NCI-H1105 (cell line): Measurements from ENCODE around the gene SMARCA4.
A peak's percentile ranks its signal among the peaks of the same experiment; 100 is the strongest.
"Not testable (repeated sequence)": the region's sequence is repeated elsewhere in the genome, so short reads cannot be mapped to it uniquely, and the experiment has no call there.

ENCODE experiments used
- DNase-seq: peaks from one replicate; lab custom pipeline; 2025; lab: John Stamatoyannopoulos, UW

The SMARCA4 gene

GRCh38 chr19:10929402-10929794, 31.4 kb upstream of the SMARCA4 start:
- DNase-seq: no peak

DNA sequence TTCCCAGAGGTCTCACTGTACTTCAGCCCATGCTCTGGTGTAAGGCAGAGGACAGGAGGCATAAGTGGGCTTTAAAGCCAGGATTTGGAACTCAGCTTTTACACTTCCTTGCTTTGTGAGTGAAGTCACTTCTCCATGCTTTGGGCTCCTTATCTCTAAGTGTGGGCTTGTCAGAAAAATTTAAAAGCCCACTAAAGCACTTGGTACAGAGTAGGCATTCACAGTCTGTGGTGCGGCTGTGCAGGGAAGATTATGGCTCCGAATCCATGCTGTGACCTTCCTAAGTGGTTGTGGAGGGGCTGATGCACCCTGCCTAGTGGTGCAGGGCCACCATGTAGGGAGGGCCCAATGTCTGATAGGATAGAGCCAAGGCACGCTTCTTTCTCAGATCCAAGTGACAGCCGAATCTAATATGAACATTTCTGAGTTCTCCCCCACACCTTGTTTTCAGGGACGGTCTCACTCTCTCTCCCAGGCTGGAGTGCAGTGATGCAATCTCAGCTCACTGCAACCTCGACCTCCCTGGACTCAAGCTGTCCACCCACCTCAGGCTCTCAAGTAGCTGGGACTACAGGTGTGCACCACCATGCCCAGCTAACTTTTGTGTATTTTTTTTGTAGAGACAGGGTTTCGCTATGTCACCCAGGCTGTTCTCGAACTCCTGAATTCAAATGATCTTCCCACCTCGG, 25.3 kb upstream of the SMARCA4 start:
- DNase-seq: no peak

GRCh38 chr19:10936661-10937084, 24.2 kb upstream of the SMARCA4 start:
- peak; percentile 83 for DNase-seq

GRCh38 chr19:10941649-10942048, 19.2 kb upstream of the SMARCA4 start:
- DNase-seq: not testable (repeated sequence)

- DNase-seq: not testable (repeated sequence)
Observed at GRCh38 chr19:10943412-10943811, 17.4 kb upstream of the SMARCA4 start.

GRCh38 chr19:10945264-10945663, 15.6 kb upstream of the SMARCA4 start:
- no peak for DNase-seq

DNA sequence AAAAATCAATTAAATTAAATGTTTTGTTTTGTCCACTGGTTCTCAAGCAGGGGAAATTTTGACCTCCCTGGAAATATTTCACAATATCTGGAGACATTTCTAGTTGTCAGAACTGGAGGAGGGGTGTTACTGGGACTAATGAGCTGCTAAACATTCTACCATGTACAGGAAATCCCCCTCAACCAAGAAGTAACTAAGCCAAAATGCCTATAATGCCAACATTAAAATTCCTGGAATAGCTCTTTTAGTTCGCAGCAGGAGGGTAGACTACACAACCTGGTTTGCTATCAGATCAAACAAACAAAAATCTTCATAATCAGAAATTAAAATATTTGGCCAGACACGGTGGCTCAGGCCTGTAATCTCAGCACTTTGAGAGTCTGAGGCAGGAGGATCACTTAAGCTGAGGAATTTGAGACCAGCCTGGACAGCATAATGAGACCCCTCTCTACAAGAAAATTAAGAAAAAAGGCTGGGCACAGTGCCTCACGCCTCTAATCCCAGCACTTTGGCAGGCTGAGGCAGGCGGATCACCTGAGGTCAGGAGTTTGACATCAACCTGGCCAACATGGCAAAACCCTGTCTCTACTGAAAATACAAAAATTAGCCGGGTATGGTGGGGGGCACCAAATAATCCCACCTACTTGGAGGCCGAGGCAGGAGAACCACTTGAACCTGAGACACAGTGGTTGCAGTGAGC, 13.7 kb upstream of the SMARCA4 start:
- DNase-seq: no peak

- DNase-seq: no peak
Observed at GRCh38 chr19:10952809-10953208, 8.0 kb upstream of the SMARCA4 start.

DNA sequence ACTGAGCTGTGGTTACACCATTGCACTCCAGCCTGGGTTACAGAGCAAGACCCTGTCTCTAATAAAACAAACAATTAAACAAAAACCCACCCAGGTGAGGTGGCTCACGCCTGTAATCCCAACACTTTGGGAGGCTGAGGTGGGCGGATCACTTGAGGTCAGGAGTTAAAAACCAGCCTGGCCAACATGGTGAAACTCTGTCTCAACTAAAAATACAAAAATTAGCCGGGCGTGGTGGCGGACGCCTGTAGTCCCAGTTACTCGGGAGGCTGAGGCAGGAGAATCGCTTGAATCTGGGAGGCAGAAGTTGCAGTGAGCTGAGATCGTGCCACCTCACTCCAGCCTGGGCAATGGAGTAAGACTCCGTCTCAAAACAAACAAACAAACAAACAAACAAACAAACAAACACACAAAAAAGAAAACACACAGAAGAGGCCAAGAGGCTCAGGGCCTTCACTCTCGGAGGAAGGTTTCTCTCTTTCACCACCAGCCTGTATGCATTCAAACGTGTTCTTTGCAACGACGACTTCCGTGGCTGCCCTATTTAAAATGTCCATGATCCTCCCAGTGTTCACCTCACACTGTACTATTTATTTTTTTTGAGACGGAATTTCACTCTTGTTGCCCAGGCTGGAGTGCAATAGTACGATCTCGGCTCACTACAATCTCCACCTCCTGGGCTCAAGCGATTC, 1.4 kb upstream of the SMARCA4 start:
- DNase-seq: not testable (repeated sequence)

DNA sequence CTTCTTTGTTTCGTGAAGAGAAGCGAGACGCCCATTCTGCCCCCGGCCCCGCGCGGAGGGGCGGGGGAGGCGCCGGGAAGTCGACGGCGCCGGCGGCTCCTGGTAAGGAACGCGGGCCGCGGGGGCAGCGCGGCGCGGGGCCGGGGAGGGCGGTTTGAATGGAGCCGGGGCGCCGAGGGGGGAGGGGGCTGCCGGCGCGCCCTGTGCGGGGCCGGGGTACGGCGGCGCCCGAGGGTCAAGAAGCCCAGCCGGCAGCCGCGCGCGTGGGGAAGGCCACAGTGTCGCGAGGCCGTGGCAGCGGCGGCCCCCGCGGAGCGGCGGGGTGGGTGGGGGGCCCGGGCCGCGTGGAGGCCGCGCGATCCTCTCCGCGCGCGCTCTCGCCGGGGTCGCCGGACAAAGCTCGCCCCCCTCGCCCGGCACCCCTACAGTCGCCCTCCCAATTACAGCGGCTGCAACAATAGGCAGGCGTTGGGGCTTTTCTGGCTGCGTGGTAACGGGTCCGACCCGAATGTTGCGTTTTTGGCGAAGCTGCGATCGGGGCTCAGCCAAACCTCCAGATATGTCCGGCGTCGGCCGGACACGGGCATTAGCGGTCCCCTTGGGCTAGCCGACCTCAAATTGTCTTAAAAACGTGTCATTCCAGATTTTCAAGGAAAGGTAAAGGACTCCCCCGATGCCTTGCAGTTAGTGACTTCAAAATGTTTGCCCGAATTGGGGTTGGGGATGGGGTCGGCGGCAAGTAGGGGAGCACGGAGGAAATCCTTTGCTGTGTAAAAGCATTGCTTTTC, 437 bp downstream of the SMARCA4 start:
- no peak for DNase-seq

- DNase-seq: no peak
Observed at GRCh38 chr19:10962863-10963262, 2.0 kb downstream of the SMARCA4 start.

DNA sequence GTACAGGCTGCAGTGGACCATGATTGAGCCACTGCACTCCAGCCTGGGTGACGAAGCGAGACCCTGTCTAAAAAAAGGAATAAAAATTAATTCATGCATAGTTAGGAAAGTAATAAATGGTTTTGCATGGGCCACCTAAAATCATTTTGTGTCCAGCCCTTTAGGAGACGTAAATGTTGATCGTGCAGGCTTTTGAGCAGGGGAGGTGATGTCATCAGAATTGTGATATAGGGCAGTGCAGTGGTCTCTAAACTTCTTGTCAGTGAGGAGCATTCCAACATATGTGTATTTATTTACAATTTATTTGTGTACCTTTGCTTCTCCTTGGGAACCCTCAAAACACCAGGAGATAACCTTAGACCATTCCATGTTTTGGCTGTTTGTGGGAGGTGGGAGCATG, 3.0 kb downstream of the SMARCA4 start:
- no peak for DNase-seq

- no peak for DNase-seq
Observed at GRCh38 chr19:10964903-10965302, 4.1 kb downstream of the SMARCA4 start.

DNA sequence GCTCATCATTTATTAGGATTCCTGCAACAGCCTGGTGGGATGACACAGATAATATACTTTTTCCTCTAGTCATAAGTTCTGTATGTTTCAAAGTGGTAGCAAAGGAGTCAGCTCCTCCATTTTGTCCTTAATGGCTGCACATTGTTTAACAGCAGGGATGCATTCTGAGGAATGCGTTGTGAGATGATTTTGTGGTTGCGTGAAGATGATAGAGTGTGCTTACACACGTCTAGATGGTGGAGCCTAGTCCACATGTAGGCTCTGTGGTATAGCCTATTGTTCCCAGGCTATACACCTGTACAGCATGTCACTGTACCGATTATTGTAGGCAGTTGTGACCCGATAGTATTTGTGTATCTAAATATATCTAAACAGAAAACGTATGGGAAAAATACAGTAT, 4.6 kb downstream of the SMARCA4 start:
- no peak for DNase-seq

- no peak for DNase-seq
Observed at GRCh38 chr19:10966809-10967208, 6.0 kb downstream of the SMARCA4 start.

- DNase-seq: peak; percentile 60
Observed at GRCh38 chr19:10968527-10969135, 7.8 kb downstream of the SMARCA4 start.

DNA sequence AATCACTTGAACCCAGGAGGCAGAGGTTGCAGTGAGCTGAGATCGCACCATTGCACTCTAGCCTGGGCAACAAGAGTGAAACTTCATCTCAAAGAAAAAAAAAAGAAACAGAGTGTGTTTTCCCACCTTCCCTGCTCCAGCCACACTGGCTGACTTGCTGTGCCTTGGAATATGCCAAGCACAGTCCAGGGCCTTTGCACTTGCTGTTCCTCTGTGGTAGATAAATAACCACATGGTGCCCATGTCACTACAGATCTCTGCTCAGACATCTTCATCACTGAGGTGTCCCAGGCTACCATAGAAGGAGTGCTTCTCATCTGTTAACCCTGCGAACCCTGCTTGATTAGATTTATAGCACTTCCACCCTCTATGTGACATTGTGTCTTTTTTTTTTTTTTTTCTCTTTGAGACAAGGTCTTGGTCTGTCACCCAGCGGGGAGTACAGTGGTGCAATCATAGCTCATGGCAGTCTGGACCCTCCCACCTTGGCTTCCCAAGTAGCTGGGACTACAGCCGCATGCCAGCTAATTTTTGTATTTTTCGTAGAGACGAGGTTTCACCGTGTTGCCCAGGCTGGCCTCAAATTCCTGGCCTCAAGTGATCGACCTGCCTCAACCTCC, 10.4 kb downstream of the SMARCA4 start:
- no peak for DNase-seq

DNA sequence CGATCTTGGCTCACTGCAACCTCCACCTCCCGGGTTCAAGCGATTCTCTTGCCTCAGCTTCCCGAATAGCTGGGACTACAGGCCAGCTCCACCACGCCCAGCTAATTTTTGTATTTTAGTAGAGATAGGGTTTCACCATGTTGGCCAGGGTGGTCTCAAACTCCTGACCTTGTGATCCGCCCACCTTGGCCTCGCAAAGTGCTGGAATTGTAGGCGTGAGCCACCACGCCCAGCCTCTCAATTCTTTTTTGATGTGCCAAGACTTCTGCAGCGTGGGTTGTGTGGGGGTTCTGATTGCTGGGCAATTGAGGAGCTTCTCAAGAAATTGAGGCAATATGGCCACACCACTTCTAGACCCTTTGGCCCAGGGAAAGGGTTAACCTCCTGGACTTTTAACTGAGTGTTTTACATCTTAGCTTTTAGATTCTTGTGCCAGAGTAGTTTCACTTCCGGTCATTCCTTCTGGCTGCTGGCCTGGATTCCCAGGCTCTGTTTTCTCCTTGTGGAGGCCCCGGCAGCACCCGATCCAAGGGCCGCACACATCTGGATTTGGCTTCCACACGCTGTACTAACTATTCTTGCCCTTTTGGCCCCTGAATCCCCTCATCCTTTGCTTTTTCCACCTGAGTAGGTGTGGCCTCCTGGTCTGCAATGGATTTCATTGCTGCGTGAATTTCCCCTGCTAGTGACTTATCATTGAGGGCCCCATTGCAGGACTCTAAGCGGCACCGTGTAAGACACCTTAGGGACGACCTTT, 14.7 kb downstream of the SMARCA4 start:
- no peak for DNase-seq

GRCh38 chr19:10976131-10976892, 15.5 kb downstream of the SMARCA4 start:
- no peak for DNase-seq

DNA sequence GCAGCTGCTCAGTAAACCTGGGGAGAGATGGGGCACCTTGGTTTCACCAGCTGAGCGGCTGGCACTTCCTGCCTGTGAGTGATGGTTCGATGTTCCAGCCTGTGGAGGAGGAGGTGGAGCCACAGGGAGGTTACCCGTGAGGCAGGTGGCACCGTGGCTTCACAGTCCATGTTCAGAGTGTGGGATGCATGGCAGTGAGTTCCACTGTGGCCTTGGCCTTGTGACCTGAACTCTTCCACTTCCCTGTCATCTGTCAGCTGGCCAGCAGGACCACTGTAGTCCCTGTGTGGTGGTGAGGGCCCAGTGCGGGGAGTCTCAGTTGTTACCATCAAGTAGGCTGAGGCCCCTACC, 16.9 kb downstream of the SMARCA4 start:
- no peak for DNase-seq
